Middle frontal gyrus (tissue), 1 donor: Measurements from ENCODE around the gene ANKIB1.
"Not testable (repeated sequence)": the region's sequence is repeated elsewhere in the genome, so short reads cannot be mapped to it uniquely, and the experiment has no call there.

ENCODE experiments used
- DNase-seq: peaks from one replicate; pipeline ENCODE4 v3.0.0-alpha.2; 2015; ENCODE audit warnings: low spot score; ENCODE audit errors: extremely low spot score

ANKIB1 gene

DNA sequence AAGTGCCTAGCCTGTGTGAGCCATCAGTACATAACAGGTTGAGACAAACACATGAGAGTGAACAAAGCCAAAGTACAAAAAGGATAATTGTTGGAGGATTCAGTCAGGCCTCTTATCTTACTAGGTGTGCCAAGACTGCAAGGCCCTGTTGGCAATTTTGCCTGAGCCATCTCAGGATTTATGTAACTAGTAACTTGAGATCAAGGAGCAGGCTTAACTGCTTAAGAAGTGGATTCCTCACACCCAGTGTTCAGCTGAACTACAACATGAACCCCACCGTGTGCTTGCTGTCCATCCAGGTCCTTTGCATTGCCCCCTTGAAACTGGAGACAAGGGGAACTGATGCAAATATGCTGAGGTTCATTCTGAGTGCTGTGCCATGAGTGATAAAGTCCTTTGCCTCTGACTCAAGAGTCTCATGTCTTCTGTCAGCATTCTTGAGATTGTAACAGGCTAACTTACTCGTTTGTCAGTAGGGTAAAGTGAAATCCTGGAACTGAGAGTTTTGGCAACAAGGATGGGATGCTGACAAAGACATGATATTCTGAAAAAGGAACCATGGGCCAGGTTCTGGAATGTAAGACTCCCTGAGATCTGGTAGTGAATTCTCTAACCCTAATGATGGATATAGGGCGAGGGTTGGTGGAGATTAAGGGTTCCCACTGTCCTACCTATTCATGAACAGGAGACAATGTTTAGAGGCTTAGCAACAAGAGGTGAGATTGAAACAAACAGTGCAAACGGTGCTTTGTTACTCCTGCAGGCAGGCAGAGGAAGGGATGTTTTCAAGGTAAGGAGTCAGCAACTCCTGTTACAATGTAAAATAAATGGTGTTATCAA, 157.4 kb downstream of the ANKIB1 start:
- no peak for DNase-seq

DNA sequence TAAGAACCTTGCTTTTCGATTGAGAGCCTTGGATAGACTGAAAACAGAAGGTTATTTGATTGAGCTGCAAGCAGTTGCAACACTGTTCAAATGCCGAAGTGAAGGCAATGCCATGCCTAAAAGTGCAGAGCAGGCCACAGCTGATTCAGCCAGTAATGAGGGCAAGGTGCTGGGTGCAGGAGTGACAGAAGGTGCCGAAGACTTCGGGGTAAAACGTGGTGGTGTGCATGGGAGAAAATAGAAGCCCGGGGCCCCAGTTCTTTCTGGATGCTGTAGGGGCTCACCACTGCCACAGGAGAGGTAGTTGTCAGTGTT, 157.9 kb downstream of the ANKIB1 start:
- DNase-seq = no peak

DNA sequence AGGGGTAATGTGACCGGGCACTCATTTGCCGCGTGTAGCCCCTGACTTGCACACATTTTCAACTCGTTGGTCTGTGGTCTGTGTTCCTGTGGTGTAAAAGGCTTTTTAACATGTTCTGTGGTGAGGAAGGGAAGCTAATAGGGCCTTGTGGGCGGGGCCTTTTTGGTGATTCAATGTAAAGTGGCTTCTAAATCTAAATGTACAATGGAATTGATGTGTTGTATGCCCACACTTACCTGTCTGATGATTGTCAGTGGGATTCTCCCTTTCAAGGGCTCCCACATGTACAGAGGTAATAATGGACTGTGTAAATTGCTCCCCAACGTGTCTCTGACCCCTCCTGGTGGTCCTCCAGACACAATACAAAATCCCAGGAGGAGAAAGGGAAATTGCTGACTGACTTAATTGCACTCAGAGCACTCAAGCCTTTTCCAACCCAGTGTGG, 158.4 kb downstream of the ANKIB1 start:
- no peak for DNase-seq

DNA sequence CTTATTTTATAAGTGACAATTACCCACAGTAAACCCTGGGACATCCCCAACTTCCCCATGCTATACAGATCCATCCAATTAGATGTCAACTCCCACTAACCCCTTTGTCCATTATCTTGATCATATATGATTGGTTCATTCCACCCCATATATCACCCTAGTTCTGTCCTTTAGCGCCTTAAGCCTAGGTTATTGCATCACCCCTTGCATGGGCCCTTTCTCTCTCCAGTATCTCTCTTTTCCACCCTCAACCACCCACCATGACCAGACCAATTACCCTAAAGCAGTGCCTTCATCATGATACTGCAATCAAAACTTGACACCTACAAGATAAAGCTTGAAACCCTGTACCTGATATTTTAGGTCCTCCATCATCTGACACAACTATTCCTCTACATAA, 163.6 kb downstream of the ANKIB1 start:
- DNase-seq = no peak

DNA sequence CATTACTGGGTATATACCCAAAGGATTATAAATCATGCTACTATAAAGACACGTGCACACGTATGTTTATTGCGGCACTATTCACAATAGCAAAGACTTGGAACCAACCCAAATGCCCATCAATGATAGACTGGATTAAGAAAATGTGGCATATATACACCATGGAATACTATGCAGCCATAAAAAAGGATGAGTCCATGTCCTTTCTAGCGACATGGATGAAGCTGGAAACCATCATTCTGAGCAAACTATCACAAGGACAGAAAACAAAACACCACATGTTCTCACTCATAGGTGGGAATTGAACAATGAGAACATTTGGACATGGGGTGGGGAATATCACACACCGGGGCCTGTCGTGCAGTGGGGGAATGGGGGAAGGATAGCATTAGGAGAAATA, 164.4 kb downstream of the ANKIB1 start:
- DNase-seq = not testable (repeated sequence)

DNA sequence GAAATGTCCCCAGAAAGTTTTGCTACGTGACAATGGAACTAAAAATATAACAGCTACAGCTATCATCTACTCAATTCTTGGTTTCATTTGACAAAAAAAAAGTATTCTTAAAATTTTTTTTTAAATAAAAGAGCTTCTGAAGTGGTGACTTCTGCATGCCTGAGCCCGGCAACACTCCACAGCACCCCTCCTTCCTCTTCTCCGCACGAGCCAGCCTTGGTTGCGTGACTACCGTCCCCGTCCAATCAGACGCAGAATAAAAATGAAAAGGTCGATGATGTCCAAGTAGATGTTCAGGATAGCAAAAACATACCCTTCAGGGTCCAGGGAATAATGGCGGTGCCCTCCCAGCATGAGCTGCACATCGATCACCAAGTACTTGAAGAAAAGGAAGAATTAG, 167.0 kb downstream of the ANKIB1 start:
- no peak for DNase-seq

DNA sequence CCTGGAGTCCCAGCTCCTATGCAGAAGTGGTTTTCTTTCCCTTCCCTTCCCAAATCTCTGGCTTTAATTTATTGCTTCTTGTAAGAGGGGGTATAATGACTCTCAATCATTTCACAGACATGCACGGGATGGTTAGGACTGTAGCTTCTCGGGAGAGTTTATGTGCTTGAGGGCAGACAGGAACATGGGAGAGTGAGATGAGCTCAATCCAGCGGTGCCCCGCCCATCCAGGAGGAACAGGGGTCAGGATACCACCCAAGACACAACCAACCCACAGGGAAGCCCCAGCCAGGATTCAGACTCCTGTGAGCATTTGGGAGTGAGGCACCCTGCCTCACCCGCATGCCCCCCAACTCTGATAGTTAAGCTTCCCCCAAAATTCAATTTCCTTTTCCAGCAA, 167.8 kb downstream of the ANKIB1 start:
- DNase-seq = no peak

DNA sequence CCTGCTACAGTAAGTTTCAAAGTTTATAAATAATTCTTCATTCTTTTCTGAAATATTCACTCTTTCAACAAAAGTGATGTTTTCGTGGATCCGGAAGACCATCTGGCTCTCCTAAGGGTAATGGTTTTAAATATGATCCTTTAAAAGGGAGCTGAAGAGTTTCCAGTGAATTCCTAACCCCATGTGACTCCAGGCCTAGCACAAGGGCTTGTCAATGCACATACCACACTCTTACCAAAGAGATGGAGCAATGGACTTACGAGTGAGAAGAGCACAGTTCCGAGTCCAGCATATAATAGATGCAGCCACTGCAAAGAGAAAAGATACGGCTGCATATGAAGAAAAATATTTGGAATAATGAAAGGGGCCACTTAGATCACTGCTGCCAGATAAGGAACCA, 169.5 kb downstream of the ANKIB1 start:
- DNase-seq = no peak

DNA sequence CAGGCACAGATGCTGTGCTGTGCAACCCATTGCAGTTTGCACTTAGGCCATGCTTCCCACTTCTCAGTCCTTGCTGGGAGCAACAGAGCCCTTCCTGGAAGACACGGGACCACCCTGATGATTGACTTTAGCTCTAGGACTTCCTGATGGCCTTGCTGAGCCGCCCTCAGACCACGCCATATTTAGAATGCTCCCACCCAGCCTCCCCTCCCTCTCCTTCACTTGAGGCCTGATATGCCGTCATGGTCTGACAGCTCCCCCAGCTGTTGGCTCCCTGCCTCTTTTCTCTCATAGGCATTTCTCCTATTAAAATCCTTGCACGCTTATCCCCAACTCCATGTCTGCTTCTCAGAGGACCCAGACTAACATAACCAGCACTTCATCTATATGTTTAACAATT, 172.1 kb downstream of the ANKIB1 start:
- no peak for DNase-seq

DNA sequence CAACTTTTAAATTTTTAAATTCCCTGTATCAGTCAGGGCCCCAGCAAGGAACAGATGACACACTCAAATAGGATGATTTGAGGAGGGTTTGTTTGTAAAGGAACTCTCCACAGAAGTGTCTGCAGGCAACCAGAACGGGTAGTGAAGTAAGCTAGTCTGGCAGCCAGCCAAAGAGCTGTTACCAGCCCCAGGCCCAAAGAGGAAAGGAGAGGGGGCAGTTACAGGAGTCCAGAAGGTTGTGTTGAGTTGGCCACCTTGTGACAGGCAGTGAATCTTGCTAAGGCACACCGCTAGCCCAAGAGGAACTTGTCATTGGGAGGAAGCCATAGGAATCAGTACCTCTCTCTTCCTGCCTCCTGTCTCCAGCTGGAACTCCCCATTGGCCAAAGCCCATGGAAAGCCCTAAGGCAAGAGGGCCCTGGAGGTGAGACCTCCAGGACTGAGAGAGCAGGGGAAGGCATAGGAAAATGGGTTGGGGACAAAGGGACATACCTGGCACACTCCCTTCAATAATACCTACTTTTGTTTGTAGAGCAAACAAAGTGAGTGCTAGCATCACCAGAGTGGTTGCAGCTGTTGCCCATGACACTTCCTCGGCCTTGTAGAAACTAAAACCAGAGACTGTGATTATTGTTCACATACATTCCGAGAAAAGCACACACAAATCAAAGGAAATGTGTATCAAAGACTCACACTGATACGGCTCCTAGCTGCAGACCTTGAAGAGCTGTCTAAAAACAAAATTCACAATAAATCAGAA, 176.1 kb downstream of the ANKIB1 start:
- DNase-seq = no peak

DNA sequence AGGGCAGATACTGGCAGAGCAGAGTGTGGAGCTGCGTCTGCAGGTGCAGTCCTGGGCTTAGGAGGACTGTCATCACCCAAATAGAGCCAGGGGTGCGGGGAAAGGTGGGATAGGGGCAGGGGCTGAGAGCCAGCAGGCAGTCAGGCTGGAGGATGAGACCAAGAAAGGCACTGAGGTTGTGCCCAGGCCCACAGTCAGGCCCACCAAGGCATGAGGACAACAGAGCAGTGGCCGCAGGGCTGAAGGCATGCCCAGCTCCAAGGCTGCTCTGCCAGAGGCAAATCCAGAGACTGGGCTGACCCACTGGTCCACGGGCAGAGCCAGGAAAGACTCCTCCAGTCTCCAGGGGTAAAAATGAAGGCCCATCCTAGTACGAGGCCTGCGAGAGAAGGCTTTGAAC, 177.2 kb downstream of the ANKIB1 start:
- no peak for DNase-seq

DNA sequence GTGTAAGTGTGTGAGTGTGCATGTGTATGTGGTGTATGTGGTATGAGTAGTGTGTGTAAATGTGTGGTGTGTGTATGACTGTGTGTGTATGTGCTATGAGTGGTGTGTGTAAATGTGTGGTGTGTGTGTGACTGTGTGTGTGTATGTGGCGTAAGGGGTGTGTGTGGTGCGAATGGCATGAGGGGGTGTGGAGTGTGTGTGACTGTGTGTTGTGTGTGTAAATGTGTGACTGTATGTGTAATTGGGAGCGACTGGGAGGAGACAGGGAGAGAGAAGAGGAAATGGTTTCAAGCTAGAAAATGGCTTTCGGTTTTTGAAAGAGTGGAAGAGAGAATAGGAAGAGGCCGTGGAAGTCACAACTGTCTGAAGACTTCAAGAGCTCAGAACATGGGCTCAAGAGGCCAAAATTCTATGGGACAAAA, 177.9 kb downstream of the ANKIB1 start:
- DNase-seq = no peak

DNA sequence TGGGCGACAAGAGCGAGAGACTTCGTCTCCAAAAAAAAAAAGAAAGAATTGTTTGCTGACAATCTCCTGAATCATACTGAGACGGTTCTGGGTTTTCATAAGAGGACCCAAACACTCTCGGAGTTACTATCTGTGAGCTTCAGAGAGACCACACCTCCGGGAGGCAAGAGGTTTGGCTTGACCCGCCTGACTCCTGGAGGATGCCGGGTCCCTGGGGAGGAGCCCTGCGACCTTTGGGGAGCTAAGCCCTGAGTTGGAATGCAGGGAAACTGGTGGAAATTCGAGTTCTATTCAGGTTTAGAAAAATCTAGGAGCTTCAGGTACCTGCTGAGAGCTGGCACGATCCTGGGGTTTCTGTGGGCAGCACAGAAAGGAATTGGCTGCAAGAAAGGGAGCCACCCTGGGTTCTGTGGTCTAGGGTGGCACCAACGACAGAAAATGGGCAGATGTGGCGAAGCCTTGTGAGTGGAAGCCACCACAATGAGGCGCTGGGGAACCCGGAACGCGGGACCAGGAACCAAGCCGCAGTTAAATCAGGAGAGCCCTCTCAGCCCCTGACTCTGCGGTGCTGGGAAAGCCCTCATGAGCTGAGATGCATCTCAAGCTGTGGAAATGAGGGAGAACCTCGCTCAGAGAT, 179.7 kb downstream of the ANKIB1 start:
- DNase-seq = no peak

DNA sequence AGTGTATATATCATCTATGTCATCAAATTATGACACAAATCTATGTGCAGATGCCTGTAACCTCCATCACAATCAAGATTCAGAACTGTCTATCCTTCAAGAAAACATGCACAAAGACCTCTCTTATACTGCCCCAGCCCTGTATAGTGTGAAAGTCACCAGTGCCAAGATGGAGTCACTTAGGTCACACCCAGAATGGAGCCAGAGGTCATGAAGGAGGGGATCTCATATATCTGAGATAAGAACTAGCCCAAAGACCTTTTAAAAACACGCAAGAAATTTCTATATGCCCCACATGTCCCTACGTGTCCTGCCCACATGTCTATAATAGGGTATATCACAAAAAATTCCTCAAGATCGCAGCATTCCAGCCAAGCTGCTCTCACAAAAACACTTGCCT, 181.4 kb downstream of the ANKIB1 start:
- no peak for DNase-seq

DNA sequence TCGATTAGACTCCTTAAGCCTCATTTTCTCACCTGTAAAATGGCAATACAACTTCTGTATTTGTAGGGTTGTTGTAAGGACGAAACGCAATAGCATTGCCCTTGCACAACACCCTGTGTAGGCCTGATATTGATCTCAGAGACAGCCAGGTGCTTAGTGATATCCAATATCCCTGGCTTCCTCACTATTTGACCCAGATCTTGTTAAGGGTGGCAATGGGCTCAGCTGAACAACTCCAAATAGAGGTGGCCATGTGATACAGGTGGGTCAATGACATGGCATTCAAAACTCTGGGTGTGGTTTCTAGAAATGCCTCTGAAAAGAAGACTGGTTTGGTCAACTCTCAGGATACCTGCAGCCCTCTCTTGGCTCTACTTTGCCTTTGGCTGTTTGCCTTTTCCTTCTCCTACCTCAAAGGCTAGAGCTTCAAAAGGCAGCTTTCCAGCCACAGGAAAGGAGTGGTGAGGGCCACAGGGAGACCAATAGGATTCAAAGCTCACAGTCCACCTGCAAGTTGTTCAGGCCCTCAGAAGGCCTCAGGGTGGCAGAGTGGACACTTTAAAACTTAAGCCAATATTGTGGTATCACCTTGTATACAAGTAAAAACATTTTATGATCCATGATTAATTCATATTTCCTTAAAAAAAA, 186.6 kb downstream of the ANKIB1 start:
- DNase-seq = no peak

DNA sequence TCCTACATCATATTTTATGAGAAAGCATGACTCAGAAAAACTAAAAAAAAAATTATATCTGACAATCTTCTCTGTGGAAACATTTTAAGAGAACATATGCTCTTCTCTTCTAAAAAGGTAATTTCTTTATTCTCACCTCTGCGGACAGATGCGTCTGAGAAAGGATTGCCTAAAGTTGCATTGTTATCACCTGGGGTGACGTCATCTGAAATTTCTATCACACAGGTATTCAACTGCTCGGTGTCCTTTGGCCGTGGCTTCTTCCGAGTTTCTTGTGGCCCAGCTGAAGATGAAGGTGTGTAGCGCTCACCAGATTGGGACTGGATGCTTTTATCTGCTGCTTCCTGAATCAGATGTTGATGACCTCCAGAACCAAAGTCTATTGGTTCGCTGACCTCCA, 187.2 kb downstream of the ANKIB1 start:
- no peak for DNase-seq

DNA sequence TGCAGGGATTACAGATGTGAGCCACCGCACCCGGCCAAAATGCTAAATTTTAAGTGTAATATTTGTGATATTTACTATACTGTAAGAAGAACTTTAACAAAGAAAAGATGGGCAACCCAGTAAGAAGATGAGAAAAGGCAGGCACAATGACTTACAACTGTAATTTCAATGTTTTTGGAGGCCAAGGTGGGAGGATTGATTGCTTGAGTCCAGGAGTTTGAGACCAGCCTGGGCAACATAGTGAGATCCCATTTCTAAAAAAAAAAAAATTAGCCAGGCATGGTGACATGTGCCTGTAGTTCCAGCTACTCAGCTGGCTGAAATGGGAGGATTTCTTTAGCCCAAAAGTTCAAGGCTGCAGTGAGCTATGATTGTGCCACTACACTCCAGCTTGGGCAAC, 189.8 kb downstream of the ANKIB1 start:
- DNase-seq = no peak

DNA sequence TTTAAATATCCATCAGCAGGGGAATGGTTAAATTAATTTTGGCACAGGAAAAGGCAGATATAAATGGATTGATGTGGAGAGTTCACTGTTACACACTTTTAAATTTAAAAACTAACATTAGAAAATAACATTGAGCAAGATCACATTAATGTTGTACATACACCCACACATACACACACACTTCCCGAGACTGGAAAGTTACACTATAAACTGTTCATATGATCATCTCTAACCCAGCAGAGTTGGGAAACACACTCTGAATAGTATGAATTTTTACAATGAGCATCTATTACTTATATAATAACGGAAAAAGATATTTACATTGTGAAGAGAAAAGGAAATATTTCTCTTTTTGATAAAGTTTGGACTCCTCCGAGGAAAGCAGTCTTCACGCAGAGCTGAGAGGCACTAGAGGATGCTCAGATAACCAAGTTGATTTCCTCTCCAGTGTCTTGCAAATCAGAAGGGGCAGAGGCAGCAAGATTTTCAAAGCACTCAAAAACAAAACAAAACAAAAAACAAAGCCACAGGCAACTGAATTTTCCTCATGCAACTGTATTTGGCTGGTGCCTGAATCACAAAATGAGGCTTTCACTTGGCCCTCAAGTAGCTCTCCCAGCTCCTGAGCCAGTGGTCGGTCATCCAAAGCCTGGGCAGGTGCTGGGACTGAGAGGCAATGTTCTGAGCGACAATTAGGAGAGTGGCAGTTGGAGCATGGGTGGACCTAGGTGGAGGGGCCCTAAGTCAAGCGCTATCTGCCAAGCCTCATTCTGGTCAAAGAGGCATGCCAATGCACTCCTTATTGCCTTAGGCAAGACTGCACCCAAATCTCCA, 191.1 kb downstream of the ANKIB1 start:
- no peak for DNase-seq

DNA sequence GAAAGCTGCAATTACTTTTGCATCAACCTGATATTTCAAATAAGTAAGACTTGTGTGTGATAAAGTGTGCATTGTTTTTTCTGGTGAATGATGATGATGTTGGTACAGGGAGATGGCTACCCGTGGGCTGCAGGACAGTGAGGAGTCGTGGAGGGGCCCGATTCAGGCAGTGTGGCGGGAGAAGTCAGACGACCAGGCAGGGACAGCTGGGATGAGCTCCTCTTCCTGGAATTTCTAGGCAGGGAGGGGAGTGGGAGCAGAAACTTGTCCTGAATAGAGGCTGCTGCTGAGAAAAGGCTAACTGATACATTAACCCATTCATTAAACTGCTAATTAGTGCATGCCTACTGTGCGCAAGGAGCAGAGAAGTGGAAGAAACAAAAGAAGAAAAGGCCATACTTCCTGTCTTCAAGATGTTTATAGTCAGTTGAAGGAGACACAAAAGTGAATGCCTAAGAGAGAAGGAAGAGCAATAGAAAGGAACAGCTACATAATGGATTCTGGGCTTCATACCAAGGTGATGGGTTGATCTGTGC, 192.2 kb downstream of the ANKIB1 start:
- DNase-seq = no peak

DNA sequence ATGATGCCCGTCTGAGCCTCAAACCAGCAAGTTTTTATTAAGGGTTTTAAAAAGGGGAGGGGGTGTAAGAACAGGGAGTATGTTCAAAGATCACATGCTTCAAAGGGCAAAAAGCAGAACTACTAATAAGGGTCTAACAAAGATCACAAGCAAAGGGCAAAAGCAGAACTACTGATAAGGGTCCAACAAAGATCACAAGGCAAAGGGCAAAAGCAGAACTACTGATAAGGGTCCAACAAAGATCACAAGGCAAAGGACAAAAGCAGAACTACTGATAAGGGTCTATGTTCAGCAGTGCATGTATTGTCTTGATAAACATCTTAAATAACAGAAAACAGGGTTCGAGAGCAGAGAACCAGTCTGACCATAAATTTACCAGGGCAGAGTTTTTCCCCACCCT, 196.9 kb downstream of the ANKIB1 start:
- DNase-seq = not testable (repeated sequence)

DNA sequence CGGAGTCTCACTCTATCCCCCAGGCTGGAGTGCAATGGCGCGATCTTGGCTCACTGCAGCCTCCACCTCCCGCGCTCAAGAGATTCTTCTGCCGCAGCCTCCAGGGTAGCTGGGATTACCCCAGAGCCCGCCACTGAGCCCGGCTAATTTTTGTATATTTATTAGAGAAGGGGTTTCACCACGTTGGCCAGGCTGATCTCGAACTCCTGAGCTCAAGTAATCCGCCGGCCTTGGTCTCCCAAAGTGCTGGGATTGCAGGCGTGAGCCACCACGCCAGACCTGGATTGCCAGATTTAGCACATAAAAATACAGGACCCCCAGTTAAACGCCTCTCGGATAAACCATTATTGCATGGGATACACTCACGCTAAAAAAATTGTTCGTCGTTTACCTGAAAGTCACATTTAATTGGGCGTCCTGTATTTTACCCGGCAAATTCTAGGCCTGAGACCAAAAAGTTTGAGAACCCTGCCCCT, 201.1 kb downstream of the ANKIB1 start:
- no peak for DNase-seq
